Right renal cortex interstitium (tissue), 3 donors: ENCODE results near the gene NETO1. TPM values are rescaled to one million over a fixed set of nuclear protein-coding genes. Genes with fewer than 3 reads are reported as not detected.

Source experiments
- DNase-seq, 3 donors: peaks; one replicate each; pipeline ENCODE4 v3.0.0-alpha.2; 2013; ENCODE audit warnings: low read depth in 3 of 3, low spot score in 2 of 3
- polyA plus RNA-seq, 3 donors: library from polyadenylated mRNA; unstranded; fragments of 120-200 nt; gene quantifications; one replicate each; pipeline ENCODE4 v1.2.1, GENCODE V29; 2013; ENCODE audit not compliant: insufficient read length in 3 of 3

Gene NETO1
- polyA plus RNA-seq, 3 donors: 0.50 to 0.91 (median 0.83) TPM

DNA sequence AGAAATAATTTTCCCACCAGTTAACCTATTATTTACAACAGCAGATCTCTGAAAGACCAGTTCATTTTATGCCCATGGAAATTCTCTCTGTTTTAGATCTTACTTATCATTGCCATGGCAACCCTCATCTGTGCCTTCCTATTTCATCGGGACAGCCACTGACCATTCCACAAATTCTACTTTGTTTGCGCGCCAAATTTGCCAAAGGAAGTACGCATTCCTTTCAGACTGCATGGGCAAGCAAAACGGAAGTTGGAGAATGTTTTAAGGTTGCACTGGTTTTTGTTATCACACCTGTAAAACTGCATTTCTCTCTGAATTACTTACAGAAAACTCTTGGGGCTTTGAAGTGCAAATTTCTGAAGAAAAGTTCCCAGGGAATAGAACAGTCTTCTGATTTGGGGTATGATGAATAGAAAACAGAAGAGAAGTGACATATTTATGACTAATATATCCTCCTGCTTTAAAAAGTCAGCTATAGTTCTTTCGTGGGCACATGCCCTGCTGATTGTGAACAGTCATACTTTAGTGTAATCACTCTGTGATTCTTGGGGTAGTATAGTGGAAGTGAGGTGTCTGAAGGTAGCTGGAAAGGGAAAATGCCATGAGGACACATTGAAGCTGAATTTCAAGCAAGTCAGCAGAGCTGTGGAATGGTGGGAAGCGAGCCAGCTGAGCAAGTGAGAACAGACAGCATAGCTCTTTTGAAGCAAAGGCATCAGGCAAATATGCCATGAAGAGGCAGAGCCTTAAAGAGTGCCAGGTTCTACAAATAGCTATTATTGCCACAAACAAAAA lies 20.9 kb downstream of the NETO1 start:
- no peak for DNase-seq

DNA sequence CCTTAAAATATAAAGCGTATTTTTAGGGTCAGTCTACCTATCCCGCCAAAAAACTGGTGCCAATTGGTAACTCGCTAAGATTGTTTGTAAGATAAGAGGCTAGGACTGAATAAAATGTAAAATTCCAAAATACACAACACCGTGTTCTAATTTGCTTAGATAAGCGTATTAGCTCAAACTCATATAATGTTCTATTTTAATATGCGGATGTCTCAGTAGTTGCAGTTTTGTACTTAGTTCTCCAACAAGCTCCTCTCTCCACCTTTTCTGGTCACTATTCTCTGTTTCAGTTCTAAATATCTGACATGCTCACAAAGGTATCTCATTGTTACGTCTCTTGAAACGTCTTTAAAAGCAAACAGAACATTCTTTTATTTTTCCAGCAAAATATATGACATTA lies 24.0 kb downstream of the NETO1 start:
- no peak for DNase-seq

DNA sequence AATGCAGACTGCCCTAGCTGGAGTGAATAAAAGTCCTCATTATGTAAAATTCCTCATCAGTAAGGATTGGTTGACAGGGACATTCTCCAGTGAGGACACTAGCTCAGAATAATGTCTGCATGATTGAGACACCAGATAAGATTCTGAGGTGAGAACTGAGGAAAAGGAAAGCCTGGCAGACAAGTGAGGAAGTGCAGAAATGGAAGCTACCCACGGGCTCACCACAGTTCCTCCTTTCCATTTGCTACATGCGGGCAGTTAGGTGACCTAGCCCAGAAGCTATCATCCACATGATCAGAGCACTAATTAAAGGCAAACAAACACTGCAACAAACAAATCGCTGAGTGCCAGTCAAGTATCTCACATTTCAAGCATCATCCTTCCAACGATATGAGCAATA lies 27.7 kb downstream of the NETO1 start:
- DNase-seq: no peak

DNA sequence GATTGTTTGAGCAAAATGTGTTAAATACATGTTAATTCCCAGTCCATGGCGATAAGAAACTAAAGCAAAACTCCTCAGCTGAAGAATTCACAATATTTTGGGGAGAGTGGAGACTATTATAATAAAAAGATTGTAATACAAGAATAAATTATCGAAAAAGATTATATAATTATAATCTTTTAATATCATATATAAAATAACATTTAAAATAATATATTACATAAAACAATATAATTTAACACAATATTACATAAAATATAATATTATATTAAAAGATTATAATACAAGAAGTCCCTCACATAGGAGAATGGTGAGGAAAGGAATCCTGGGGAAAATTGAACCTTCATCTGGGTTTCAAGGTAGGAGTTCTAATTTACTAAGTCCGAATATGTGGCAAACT lies 33.1 kb downstream of the NETO1 start:
- DNase-seq: no peak

DNA sequence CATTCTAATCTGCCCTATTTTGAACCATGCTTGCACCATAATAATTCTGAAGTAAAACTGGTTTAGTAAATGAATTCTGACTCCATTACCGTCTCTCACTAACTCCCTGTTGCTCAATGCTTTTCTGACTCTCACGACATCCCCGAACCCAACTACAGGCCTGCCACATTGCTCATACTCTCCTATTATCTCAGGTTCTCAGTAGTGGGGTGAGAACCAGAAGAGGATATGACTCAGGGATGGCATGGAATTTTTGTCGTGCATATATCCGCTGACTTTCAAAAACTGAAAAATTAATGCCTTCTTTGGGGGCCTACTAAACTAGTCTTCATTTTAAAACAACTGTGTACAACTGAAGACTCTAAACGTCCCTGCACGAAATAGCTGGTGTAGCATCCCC lies 34.3 kb downstream of the NETO1 start:
- no peak for DNase-seq

DNA sequence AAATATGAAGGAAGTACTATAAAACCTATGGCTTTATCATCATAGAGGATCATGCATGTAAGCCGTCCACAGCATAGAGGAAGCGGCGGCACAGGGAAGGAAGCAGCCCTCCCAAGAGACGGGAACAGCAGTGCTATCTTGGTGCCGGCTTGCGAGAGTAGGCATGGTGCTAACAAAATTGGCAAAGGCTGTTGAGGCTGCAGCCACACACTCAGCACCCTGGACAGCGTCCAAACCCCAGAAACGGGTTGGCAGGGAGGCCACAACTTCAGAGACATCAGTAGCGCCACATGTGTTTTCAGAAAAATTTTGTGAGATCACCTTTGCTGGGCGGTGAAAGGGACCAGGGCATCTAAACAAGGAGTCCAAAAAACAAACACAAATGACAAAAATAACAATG lies 37.7 kb downstream of the NETO1 start:
- peak; percentile 8 to 36 (median 21) for DNase-seq

DNA sequence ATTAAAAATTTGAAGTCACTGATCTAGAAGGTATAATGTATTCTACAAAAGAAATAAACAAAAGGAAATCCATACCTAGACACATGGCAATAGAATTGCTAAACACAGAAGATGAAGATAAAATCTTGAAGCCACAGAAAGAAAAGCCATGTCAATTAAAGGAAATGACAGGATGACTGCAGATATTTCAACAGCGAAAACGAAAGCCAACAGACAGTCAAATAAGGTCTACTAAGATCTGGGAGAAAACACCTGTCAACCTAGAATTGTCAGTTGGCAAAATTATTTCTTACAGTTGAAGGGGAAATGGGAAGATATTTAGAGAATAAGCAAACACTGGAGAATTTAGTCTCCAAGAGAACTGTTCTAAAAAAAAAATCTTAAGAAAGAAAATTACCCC lies 39.2 kb downstream of the NETO1 start:
- no peak for DNase-seq

DNA sequence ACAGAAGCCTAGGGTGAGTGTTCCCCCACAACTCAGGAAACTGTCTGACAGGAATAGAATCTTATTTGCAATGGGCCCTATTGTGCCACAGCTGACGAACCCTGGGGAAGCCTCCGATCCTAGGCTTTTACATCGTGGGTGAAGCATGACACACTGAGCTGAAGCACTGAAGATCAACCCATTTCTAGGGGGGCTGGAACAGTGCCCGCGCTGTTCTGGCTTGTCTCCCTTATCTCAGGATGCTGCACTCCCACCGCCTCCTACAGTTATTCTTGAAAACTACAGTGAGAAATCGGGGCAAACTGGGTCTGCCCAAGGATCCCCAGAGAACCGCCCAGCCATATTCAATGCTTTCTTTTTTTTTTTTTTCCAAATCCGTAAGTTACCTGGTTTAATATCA lies 41.1 kb downstream of the NETO1 start:
- no peak for DNase-seq

DNA sequence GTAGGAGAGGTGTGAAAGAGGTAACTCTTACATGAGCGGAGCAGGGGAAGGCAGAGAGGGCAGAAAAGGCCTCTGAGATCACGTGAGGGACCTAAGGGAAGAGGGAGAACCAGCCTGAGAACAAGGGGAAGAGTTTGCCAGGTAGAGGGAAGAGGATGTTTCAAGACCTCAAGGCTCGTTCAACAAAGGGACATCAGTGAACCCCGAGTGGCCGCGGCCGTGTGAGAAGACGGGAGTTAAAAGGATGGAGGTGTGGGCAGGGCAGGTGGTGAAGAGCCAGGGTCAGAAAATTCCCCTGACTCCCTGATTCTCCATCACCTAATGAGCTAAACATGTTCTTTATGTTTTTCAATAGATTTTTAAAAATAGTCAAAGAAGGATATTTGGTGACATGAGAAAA lies 44.4 kb downstream of the NETO1 start:
- no peak for DNase-seq

DNA sequence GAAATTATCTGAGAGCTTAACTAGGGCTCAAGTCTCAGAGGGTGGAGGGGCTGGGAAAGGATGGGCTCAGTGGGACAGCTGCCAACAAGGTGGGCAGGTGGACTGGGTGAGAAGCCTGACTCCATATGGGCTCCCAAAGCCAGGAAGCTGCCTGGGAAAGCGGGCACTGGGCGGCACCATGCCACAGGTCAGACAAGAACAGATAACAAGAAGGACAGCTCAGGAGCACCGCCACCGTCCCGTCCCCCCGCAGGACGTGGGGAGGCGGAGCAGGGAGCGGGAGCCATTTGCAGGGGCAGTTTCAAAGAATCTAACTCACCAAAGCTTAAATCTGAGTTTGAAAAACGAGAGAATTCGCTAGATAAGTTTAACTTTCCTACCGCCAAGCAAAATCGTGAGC lies 45.6 kb downstream of the NETO1 start:
- no peak for DNase-seq

DNA sequence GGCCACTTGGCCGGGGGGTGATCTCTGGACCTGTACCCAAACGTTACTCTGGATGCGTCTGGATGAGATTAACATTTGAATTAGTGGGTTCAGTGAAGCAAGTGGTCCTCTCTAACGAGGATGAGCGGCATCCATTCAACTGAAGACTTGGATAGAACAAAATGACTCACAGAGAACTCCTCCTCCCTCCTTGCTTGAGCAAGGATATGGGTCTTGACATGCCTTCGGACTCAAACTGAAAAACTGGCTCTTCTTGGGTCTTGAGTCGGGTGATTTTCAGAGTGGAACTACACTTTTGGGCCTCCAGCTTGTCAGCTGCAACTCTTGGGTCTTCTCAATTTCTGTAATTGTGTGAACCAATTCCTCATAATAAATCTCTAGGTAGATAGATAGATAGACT lies 47.2 kb downstream of the NETO1 start:
- DNase-seq: no peak

DNA sequence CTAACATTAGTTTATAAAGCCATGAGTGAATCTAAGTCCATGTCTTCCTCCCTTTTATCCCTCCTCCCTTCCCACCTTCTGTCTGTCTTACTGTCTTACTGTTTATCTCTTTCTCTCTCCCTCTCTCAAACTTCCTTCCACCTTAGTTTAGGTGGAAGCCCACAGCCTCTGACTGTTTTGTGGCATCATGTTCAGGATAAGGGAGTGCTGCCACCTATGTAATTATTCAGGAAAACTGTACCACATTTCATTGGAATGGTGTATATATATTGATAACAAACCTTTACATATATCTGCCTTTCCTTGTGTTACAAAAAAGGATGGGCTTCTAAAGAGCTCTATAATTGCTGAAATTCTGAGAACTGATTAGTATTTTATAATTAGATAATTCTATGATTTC lies 48.7 kb downstream of the NETO1 start:
- DNase-seq: no peak

DNA sequence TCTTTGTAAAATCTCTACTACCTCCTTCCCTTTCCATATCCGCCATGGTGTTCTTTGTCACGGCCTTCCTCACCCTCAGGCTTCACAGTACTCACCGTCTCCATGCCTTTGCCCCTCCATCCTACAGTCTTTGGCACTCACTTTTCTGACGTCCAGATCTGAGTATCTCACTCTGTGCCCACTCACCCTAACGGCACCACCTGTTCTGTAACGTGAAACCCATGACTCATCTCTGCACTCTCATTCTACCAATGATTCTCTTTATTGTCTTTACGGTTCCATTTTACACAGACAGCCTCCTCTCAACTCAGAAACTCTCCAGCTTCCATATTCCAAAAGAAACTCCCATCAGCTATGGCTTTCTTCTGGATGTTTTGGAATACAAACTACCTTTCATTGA lies 56.7 kb downstream of the NETO1 start:
- no peak for DNase-seq

DNA sequence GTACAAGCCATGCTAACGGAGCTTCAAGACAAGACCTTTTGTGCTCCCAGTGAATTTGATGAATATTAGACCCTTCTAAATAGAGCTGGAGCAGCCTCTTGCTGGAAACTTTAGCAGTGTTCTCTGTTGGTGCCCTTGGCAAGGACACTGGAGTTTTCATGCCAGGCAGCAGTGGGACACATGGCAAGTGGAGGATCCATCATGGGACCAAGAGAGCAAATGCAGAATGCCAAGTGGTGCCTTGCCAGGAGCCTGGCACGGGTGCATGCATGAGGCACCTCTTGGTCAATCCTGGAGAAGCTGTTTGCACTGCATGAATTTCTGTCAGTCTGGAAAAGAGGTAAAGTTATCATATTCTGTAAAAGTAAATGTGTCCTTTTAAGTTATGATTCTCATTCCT lies 59.1 kb downstream of the NETO1 start:
- DNase-seq: no peak

DNA sequence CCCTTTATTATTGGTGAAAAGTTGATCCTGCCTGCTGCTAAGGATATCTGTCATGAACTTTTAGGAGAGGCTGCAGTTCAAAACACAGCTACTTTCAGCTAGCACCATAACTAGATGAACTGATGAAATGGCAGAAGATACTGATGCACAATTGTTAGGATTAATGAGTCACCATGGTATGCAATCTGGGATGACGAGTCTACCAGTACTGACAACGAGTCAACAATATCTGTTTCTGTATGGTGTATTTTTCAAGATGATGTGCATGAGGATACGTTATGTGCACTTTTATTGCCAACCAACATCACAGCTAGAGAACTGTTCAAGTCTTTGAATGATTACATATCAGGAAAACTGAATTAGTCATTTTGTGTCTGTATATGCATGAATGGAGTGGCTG lies 68.7 kb downstream of the NETO1 start:
- DNase-seq: no peak

DNA sequence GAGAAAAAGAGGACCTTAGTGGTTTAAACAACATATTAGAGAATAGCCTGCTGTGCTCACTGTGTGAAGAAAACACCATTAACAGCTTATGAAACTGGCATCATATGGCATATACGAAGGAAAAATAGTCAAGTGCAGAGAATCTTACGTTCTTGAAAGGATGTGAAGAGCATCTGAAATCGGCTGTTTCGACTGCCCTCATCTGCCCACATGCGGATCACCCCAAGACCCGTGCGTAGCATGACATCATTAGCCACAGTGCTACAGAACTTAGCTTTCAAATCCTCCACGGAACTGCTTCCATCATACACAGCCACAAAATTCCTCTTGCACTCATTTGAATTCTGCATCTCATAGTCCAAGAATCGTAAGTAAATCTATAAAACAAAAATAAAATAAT lies 84.3 kb downstream of the NETO1 start:
- no peak for DNase-seq

DNA sequence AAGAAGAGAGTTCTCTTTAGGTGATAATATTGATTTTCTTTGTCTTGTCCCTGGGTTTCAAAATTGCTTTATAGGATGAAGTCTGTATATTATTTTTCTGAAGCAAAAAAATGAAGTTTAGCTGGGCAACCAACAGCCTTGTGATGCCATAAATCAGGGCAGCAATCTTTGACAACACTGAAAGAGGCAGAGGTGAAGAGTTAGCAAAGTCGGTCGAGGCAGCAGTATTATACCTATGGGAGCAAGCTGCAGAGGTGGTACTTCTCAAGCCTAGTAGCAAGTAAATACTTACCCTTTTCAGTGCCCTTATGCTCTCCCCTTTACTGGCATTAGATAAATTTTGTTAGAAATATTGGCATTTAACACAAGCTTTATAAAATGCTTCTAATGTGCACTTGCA lies 92.9 kb downstream of the NETO1 start:
- DNase-seq: no peak

DNA sequence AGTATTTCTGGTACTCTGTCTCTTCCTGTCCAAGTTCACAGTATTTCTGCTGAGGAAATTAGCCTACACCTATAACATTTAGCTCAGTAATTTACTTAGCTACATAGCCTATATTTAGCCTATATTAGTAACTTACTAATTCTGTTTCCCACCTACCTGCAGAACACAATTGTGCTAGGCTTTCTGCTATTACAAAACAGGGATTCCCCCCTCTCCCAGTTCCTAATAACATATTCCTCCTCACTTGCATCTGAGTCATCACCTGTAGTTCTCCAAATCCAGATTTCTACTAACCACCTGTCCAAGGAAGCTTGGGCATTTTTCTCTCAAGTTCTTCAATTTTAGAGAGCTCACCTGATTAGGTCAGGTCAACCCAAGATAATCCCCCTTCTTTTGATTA lies 94.9 kb downstream of the NETO1 start:
- DNase-seq: no peak

DNA sequence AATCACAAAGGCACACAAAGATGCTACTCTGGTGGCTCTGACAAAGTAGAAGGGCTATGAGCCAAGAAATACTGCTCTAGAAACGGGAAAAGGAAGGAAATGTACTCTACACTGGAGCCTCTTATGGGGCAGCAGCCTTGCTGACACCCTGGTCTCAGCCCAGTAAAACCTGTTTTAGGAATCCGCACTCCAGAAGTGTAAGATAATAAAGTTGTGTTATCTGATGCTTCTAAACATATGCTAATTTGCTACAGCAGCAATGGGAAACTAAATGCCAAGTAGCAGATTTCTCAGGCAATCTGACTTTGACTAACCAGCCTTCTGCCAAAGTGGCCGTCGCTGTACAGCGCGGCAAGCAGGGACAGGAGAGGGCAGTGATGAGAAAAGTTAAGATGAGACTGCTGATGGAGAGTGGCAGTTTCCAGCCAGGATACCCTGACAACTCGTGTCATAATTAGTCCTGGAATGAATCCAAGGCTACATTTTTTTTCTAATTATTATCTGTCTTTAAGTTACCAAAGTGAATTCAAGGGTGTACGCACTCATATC lies 99.0 kb downstream of the NETO1 start:
- no peak for DNase-seq

DNA sequence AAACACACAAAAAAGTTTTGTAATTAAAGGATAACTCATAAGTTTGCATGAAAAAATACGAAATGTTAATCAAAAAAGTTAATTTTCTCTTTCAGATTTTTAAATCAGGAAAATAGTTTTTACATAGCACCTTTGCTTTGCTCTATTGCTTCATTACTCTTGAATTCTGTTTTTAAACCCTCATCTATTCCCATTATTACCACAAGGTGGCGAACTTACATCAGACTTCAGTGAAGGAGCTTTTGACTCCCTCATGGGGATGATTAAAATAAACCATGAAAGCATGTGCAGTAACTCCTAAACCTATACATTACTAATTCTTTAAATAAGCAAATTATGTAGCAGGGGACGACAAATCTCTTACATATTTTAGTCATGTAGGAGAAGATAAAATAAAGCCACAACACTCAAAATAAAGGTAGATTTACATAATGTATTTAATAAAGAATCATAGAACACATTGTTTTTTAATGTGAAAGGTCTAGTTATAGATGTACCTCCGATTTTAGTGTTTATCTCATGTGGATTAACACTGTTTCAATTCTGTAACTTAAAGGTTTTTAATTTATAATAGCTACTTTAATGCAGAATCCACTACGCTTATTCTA lies 105.2 kb downstream of the NETO1 start:
- DNase-seq: peak; percentile 31 to 49 (median 42)

DNA sequence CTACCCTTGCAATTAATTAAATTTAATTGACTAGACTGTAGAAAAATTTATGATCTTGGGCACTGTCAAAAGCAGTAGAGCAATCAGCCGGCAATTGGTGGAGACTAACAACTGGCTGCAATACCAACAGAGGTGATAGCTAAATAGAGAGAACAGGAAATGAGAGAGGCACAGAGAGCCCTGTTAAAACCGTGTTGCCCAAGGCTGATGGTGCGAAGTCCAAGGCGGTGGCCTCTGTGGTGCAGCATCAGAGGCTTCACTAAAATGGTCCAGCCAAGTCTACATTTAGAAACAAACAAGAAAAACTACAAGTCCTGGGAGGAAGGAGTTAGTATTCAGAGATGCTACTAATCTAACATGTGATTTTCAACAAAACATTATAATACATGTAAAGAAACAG lies 115.6 kb downstream of the NETO1 start:
- no peak for DNase-seq

DNA sequence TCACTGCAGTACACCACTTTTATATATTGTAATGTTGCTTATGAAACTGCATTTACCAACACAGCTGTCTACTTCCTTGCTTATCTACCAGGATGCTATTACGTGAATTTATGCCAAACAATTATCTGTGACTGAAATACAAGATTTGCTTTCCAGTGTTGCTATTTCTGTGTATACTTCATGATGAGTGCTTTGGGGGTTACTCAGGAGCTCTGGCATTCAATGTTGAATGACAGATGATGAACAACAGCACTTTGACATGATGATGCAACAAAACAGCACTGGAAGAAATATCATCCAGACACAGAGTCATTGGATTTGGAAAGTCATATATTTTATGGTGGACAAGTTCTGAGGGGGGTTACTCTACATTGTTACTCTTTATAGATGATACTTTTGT lies 125.8 kb downstream of the NETO1 start:
- DNase-seq: no peak
